ENCODE data around the gene METTL16.

DNA sequence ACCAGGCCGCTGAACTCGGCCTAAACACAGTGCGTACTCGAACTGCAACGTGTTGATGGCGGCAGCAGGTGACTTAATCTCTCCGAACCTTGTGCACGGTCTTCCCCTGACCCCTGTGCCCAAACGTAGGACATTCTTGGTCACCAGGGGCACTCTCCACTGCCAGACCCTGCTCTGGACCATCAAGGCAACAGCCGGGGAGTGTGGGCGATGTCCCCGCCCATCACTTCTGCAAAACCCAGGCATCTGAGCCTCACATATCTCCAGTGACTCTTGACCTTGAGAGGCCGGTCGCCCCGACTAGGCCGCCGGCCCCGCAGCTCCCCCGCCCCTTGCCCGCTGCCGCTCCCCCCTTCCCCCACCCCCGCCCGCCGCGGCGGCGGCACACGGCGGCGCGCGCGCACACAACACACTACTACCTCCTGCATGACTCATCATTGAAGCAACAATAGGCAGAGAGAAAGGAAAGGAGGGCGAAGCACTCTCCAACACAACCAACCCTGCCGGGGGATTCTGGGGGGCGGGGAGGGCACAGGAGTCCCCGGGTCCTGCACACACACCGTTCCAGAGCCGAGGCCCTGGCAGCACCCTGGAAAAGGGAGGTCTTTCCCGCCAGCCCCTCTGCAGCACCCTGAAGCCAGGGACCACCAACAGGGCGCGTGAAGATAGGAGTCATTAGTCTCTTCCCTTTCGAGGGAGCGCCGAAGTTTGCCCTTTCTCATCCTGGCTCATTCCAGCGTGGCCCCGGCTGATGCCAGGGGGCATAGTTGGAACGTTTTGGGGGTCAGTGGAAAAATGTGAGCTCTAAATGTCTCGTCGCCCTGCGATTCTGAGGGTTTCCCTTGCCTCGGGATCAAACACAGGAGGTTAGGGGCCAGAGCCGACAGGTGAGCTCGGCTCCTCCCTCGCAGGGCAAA lies 112.8 kb downstream of the METTL16 start:
- TF ChIP-seq, protein P1, sequence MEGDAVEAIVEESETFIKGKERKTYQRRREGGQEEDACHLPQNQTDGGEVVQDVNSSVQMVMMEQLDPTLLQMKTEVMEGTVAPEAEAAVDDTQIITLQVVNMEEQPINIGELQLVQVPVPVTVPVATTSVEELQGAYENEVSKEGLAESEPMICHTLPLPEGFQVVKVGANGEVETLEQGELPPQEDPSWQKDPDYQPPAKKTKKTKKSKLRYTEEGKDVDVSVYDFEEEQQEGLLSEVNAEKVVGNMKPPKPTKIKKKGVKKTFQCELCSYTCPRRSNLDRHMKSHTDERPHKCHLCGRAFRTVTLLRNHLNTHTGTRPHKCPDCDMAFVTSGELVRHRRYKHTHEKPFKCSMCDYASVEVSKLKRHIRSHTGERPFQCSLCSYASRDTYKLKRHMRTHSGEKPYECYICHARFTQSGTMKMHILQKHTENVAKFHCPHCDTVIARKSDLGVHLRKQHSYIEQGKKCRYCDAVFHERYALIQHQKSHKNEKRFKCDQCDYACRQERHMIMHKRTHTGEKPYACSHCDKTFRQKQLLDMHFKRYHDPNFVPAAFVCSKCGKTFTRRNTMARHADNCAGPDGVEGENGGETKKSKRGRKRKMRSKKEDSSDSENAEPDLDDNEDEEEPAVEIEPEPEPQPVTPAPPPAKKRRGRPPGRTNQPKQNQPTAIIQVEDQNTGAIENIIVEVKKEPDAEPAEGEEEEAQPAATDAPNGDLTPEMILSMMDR (IDR thresholded peaks at IDR 0.05) = no peak
- no peak for TF ChIP-seq EZH2 (IDR thresholded peaks at IDR 0.05; ENCODE audit: borderline replicate concordance, insufficient read depth, low read depth, low read length, poor library complexity, severe bottlenecking)

Measured in B cell (primary cell).